ENCODE results near the gene DOCK1.

The DOCK1 gene

DNA sequence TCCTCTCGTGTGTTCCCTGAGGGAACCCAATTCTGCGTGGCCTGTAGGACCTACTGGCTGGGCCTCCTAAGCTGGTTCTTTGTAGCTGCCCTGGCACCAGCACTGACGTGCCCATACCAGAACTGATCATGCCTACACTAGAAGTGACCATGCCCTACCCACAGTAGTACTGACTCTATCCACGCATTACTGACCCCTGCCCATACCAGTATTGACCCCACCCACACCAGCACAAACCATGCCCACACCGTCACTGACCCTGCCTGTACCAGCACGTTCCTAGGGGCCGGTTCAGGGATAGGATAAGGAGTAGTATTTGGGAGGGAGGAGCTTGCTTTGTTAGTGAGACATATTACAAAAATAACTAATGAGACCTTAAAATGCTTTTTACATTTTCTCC lies 88.0 kb downstream of the DOCK1 start:
- H3K27me3 ChIP-seq (ENCODE audit: insufficient read depth, low read length): no peaks in the 10 kb centered on the region
- H3K4me3 ChIP-seq (ENCODE audit: low read length): no peak overlapping the region
- H3K36me3 ChIP-seq (ENCODE audit: insufficient read depth, low read length): peaks cover 45% of the 10 kb centered on the region

DNA sequence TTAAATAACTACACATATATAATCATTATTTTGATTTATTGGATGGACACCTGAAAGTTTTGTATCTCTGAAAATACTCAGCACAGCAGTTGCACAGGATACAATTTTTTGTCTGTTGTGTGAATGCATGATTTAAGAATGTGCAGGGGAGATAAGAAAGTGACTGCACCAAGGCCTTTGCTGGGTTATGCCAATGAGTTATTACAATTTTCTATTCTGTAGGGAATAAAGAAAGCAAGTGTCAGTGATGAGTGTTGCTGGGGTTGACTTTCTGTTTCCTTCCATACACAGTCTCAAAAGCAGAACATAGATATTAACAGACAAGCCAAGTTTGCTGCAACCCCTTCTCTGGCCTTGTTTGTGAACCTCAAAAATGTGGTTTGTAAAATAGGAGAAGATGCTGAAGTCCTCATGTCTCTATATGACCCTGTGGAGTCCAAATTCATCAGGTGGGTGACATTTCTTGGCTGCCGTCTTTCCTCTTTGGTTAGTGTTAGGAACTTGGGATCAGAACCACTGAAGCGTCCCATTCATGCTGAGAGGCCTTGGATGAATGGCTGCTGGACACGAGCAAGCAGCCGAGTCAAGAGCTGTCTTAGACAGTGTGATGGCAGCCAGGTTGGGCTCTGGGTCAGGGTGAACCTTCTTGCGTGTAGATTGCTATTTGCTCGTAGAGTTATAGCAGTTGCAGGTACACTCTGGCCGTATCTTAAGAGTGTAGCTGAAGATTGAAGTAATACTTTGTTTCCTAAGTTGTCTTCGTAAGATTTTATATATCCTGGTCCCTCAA lies 92.8 kb downstream of the DOCK1 start:
- peaks cover 3% of the 10 kb centered on the region for H3K9me3 ChIP-seq (ENCODE audit: low read length)
- peaks cover 52% of the 10 kb centered on the region for H3K36me3 ChIP-seq (ENCODE audit: insufficient read depth, low read length)
- no peaks in the 10 kb centered on the region for H3K4me1 ChIP-seq (ENCODE audit: insufficient read depth, low read length)
- H3K4me3 ChIP-seq (ENCODE audit: low read length): no peak overlapping the region
- H2AFZ ChIP-seq (ENCODE audit: low read depth, low read length): no peak overlapping the region
- H3K27me3 ChIP-seq (ENCODE audit: insufficient read depth, low read length): no peaks in the 10 kb centered on the region

More for the DNA sequence above, 88.0 kb downstream of the DOCK1 start:
- Histone ChIP-seq H2AFZ (ENCODE audit: low read depth, low read length) (no peak overlapping the region), H3K4me1 (ENCODE audit: insufficient read depth, low read length) (no peaks in the 10 kb centered on the region), H3K9me3 (ENCODE audit: low read length) (peaks cover 3% of the 10 kb centered on the region)

DNA sequence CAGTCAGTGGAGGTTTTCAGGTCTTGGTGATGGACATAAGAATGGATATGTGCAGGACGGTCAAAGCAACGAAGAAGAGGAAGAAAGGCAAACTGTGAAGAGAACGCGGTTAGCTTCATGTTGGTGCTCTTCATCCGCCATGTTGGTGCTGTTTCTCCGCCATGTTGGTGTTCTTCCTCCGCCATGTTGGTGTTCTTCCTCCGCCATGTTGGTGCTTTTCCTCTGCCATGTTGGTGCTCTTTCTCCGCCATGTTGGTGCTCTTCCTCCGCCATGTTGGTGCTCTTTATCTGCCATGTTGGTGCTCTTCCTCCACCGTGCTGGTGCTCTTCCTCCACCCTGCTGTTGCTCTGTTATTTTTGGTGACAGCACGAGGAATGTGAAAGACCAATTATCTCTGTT lies 95.4 kb downstream of the DOCK1 start:
- Histone ChIP-seq H3K36me3 (ENCODE audit: insufficient read depth, low read length) (peaks cover 48% of the 10 kb centered on the region), H3K27me3 (ENCODE audit: insufficient read depth, low read length) (no peaks in the 10 kb centered on the region), H2AFZ (ENCODE audit: low read depth, low read length) (no peak overlapping the region), H3K4me3 (ENCODE audit: low read length) (no peak overlapping the region), H3K4me1 (ENCODE audit: insufficient read depth, low read length) (no peaks in the 10 kb centered on the region), H3K9me3 (ENCODE audit: low read length) (peaks cover under 1% of the 10 kb centered on the region)

DNA sequence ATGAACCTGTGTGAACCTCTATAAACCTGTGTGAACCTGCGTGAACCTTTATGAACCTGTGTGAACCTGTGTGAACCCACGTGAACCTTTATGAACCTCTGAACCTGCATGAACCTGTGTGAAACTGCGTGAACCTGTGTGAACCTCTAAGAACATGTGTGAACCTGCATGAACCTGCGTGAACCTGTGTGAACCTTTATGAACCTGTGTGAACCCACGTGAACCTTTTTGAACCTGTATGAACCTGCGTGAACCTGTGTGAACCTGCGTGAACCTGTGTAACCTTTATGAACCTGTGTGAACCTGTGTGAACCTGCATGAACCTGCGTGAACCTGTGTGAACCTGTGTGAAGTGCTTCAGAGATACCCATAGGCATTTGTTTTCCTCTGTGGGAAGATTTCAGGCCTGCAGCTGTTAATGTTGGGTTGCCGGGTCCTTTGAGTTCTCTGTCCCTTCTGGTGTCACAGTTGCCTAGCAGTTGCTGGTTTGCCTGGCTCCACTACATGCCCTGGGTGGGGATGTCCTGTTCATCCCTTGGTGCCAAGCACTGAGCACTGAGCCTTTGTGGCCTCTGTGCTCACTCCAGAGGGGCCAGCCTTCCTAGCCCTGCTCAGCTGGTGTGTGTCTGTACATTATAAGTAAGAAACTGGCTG lies 97.9 kb downstream of the DOCK1 start:
- H2AFZ ChIP-seq (ENCODE audit: low read depth, low read length): no peak overlapping the region
- H3K36me3 ChIP-seq (ENCODE audit: insufficient read depth, low read length): peaks cover 40% of the 10 kb centered on the region
- no peaks in the 10 kb centered on the region for H3K9me3 ChIP-seq (ENCODE audit: low read length)
- H3K4me3 ChIP-seq (ENCODE audit: low read length): no peak overlapping the region
- no peaks in the 10 kb centered on the region for H3K4me1 ChIP-seq (ENCODE audit: insufficient read depth, low read length)
- H3K27me3 ChIP-seq (ENCODE audit: insufficient read depth, low read length): no peaks in the 10 kb centered on the region

DNA sequence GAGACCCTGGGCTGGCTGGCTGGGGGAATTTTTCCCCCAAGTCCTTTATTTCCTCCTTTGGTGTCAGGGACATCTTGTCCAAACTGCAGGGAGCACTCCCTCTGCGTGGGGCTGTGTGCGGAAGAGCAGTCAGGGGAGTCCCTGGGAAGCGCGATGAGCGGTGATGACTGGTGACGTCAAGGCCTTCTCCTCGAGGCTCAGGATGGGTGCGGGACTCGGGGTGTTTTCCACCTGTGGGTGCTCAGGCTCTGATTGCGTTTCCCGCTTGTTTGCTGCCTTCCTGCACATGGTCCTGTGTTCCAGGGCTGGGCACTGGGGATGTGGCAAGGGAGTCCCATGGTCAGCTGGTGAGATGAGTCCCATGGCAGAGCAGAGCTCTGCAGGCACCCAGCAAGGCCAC lies 101.2 kb downstream of the DOCK1 start:
- Histone ChIP-seq H3K9me3 (ENCODE audit: low read length) (no peaks in the 10 kb centered on the region), H3K4me1 (ENCODE audit: insufficient read depth, low read length) (no peaks in the 10 kb centered on the region), H3K36me3 (ENCODE audit: insufficient read depth, low read length) (peaks cover 17% of the 10 kb centered on the region), H3K27me3 (ENCODE audit: insufficient read depth, low read length) (no peaks in the 10 kb centered on the region), H2AFZ (ENCODE audit: low read depth, low read length) (no peak overlapping the region), H3K4me3 (ENCODE audit: low read length) (no peak overlapping the region)

DNA sequence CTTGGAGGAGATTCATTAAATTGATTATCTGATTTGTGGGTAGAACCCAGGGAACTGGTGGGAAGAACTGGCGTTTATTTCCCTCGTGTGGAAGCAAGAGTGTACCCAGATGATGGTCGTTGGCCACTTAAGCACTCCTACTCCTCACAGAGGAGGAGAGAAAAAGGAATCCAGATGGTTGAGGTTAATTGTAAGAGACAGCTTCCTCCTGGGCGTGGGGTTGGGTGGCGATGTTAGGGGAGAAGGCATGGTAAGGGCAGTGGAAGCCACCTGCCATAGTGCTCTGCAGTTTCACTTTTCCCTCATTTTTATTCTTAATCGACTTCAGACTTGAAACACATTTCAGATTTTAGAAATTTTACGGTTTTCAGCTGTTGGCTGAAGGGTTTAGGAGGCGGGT lies 104.1 kb downstream of the DOCK1 start:
- peaks cover 22% of the 10 kb centered on the region for H3K36me3 ChIP-seq (ENCODE audit: insufficient read depth, low read length)
- no peaks in the 10 kb centered on the region for H3K9me3 ChIP-seq (ENCODE audit: low read length)
- H3K4me3 ChIP-seq (ENCODE audit: low read length): no peak overlapping the region
- H3K27me3 ChIP-seq (ENCODE audit: insufficient read depth, low read length): no peaks in the 10 kb centered on the region
- no peak overlapping the region for H2AFZ ChIP-seq (ENCODE audit: low read depth, low read length)
- H3K4me1 ChIP-seq (ENCODE audit: insufficient read depth, low read length): no peaks in the 10 kb centered on the region

DNA sequence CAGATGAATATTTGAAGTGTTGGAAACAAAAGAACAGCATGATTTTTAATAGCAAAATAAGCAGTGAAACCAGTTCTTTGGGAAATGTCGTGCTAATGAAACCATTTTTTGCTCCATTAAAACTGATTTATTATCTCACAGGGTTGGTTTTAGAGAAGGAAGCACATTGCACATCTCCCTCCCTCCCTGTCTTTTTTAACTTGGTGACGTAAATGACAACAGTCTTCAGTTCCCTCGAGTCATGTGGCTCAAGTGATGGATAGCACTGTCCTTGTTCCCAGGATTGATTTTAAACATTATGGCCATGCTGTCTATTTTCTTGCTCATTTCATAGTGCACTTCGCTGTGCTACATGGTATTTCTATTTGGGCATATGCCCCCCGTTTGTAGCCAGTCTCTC lies 105.9 kb downstream of the DOCK1 start:
- H3K27me3 ChIP-seq (ENCODE audit: insufficient read depth, low read length): no peaks in the 10 kb centered on the region
- H2AFZ ChIP-seq (ENCODE audit: low read depth, low read length): no peak overlapping the region
- no peak overlapping the region for H3K4me3 ChIP-seq (ENCODE audit: low read length)
- peaks cover 23% of the 10 kb centered on the region for H3K36me3 ChIP-seq (ENCODE audit: insufficient read depth, low read length)
- no peaks in the 10 kb centered on the region for H3K4me1 ChIP-seq (ENCODE audit: insufficient read depth, low read length)
- H3K9me3 ChIP-seq (ENCODE audit: low read length): no peaks in the 10 kb centered on the region

DNA sequence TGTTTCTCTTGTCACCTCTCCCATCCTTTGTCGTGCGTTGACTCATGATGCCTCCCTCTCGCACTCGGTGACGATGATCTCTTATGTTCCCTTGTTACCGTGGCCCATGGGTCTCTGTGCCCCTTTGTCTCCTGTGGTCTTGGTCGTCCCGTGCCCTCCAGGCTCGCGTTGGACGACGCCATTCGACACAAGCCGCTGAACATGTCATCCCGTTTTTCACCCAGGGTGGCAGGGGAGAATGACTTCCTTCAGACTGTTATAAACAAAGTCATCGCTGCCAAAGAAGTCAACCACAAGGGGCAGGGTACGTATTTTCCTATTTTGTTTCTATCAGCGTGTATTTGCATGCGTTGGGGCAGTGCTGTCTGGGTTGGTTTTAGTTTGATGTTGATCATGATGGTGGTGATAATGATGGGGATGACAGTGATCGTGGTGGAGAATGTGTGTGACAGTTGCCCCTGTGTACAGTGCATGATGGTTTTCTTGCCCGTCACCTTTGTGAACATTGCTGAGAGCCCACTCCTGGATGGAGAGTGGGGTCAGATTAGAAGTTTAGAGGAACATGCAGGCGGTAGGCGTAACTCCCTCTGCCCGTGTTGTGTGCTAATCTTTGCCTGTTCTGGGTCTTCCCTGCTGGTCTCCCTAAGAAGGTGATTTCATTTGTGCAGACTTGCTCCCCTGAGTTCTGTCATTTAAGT lies 107.0 kb downstream of the DOCK1 start:
- H3K4me1 ChIP-seq (ENCODE audit: insufficient read depth, low read length): no peaks in the 10 kb centered on the region
- no peaks in the 10 kb centered on the region for H3K9me3 ChIP-seq (ENCODE audit: low read length)
- no peak overlapping the region for H2AFZ ChIP-seq (ENCODE audit: low read depth, low read length)
- no peaks in the 10 kb centered on the region for H3K27me3 ChIP-seq (ENCODE audit: insufficient read depth, low read length)
- no peak overlapping the region for H3K4me3 ChIP-seq (ENCODE audit: low read length)
- peaks cover 19% of the 10 kb centered on the region for H3K36me3 ChIP-seq (ENCODE audit: insufficient read depth, low read length)

DNA sequence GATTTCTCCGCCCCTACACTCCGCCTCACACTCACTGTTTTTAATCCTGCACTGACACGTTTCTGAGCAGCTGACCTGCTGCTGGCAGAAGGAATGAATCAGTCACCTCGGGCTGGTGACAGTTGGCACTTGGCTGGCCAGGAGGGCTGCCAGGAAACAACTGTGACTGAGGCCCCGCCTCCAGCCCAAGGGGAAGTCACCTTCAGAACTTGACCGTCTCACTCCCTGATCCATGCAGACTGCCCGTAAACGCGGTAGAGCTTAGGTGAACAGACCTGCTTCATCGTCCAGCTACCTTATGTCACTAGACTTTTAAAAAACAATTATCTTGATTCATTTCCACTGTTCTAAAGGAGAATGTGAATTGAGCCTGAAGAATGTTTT lies 107.5 kb downstream of the DOCK1 start:
- peaks cover 19% of the 10 kb centered on the region for H3K36me3 ChIP-seq (ENCODE audit: insufficient read depth, low read length)
- no peak overlapping the region for H2AFZ ChIP-seq (ENCODE audit: low read depth, low read length)
- no peaks in the 10 kb centered on the region for H3K9me3 ChIP-seq (ENCODE audit: low read length)
- H3K4me1 ChIP-seq (ENCODE audit: insufficient read depth, low read length): no peaks in the 10 kb centered on the region
- H3K4me3 ChIP-seq (ENCODE audit: low read length): no peak overlapping the region
- H3K27me3 ChIP-seq (ENCODE audit: insufficient read depth, low read length): no peaks in the 10 kb centered on the region

DNA sequence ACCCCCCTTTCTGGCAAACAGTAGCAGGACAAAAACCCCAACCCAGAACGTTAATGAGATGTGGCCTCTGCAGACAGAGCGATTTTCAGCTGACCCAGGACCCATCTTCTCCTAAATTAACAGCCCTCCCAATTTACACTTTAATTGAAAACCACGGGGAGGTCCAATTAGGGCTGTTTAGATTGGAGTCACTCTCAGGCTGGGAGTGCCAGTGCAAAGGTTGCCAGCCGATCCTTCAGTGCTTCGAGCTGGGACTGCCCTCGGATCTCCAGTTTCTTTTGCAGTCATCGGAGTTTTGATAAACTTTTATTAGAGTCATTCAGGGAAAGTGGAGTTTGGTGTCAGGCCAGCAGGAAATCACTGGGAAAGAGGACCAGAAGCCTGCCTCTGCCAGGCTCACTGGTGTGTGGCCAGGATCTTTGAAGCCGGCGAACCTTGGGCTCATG lies 108.0 kb downstream of the DOCK1 start:
- Histone ChIP-seq H2AFZ (ENCODE audit: low read depth, low read length) (no peak overlapping the region), H3K36me3 (ENCODE audit: insufficient read depth, low read length) (peaks cover 19% of the 10 kb centered on the region), H3K9me3 (ENCODE audit: low read length) (no peaks in the 10 kb centered on the region), H3K4me1 (ENCODE audit: insufficient read depth, low read length) (no peaks in the 10 kb centered on the region), H3K4me3 (ENCODE audit: low read length) (no peak overlapping the region), H3K27me3 (ENCODE audit: insufficient read depth, low read length) (no peaks in the 10 kb centered on the region)

DNA sequence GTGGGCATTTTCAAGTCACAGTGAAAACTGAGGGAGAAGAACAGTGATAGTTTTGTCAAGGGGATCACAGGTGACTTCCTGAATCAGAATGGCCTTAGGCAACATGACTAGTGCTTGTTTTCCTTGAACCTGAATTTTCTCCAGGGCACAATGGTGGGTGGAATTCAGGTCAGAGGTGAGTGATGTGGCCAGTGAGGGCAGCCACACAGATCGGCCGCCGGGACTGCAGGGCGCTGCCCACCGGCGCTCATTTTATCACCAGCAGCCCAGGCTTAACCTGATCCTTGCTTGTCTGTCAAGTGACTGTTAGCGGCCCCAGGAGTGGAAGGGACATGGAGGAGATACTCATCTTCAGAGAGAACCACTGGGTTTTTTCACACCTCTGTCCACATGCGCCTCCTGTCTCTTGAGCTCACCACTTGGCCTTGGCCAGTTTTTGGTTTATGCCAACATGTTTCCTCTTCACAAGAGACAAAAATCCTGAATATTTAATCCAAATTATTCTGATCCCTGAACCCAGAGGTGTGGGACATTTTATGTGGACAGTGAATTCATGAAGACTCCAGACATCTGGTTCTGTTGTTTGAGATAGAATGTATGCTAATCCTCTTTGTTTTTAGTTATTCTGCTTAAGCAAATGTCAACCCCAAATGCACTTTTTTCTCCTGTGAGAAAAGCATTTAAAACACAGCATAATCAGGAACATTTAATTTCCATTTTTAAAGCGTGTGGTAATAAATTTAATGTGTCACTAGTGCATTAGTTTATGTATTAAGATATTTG lies 108.7 kb downstream of the DOCK1 start:
- no peaks in the 10 kb centered on the region for H3K9me3 ChIP-seq (ENCODE audit: low read length)
- no peaks in the 10 kb centered on the region for H3K4me1 ChIP-seq (ENCODE audit: insufficient read depth, low read length)
- H3K36me3 ChIP-seq (ENCODE audit: insufficient read depth, low read length): peaks cover 19% of the 10 kb centered on the region
- no peak overlapping the region for H2AFZ ChIP-seq (ENCODE audit: low read depth, low read length)
- H3K4me3 ChIP-seq (ENCODE audit: low read length): no peak overlapping the region
- no peaks in the 10 kb centered on the region for H3K27me3 ChIP-seq (ENCODE audit: insufficient read depth, low read length)

DNA sequence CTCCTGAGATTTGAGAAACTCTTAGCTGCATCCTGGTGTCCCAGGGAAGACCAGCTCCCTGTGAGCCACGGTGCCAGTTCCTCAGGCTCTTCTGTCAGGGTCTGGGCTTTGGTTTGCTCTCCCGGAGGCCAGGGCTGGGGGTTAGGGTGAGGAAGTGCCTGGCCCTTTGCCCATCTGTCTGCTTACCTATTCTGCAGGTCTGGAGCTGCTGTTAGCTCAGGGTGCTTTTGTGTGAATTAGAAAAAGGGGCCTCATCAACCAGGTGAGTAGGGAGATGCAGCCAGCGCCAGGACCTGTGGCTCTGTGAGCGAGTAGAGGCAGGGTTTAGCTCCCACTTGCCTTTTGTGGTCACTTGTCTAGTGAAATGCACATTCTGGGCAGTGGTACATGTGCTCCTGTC lies 109.4 kb downstream of the DOCK1 start:
- H3K9me3 ChIP-seq (ENCODE audit: low read length): no peaks in the 10 kb centered on the region
- no peaks in the 10 kb centered on the region for H3K4me1 ChIP-seq (ENCODE audit: insufficient read depth, low read length)
- H3K4me3 ChIP-seq (ENCODE audit: low read length): no peak overlapping the region
- no peak overlapping the region for H2AFZ ChIP-seq (ENCODE audit: low read depth, low read length)
- peaks cover 19% of the 10 kb centered on the region for H3K36me3 ChIP-seq (ENCODE audit: insufficient read depth, low read length)
- H3K27me3 ChIP-seq (ENCODE audit: insufficient read depth, low read length): no peaks in the 10 kb centered on the region

DNA sequence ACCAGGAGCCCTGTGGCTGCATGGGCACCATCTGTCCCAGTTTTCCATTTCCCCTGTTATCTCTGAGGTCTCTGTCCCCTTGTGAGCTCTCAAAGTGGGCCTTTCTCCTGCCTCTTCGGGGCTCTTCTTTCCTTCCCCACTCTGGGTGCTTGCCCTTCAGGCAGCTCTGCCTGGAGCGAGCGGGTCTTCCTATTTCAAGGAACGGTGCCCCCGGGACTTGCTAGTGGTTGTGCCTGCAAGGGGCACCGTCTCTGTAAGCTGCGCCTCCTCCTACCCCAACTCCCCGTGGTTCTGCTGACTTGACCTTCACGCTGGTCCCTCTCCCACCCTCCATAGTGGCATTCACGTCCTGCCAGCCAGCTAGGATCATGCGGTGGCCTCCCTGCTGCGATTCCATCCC lies 110.1 kb downstream of the DOCK1 start:
- peaks cover 22% of the 10 kb centered on the region for H3K36me3 ChIP-seq (ENCODE audit: insufficient read depth, low read length)
- no peaks in the 10 kb centered on the region for H3K4me1 ChIP-seq (ENCODE audit: insufficient read depth, low read length)
- no peak overlapping the region for H3K4me3 ChIP-seq (ENCODE audit: low read length)
- H3K9me3 ChIP-seq (ENCODE audit: low read length): no peaks in the 10 kb centered on the region
- H2AFZ ChIP-seq (ENCODE audit: low read depth, low read length): no peak overlapping the region
- no peaks in the 10 kb centered on the region for H3K27me3 ChIP-seq (ENCODE audit: insufficient read depth, low read length)
